Endothelial cell of umbilical vein (primary cell): ENCODE data around the gene LHX1. TPM values are rescaled to one million over a fixed set of nuclear protein-coding genes. Genes with fewer than 3 reads are reported as not detected.

Source experiments
- BruUV-seq: library from RNA; stranded (reverse); fragments of 400-500 nt; replicated peaks from 2 replicates; lab custom pipeline; 2021; lab: Mats Ljungman, UMichigan
- CTCF ChIA-PET: fragments of 300-600, 350-600 bp; sonication (Branson Sonifier 250); formaldehyde crosslinking; loops from one replicate; lab custom pipeline; 2021; ENCODE audit warnings: antibody characterized with exemption, inconsistent platforms; lab: Charles Lee
- POLR2A ChIA-PET: fragments of 300-600, 350-600 bp; sonication (Branson Sonifier 250); formaldehyde crosslinking; loops from one replicate; lab custom pipeline; 2021; ENCODE audit warnings: antibody characterized with exemption, inconsistent platforms; lab: Charles Lee
- DNase-seq: peaks from one replicate; pipeline ENCODE4 v3.0.0-alpha.2; 2011; ENCODE audit warnings: low read depth, low spot score
- FAIRE-seq: peaks from 2 replicates; lab custom pipeline; 2011; peaks lifted over from hg19 to GRCh38; lab: Jason Lieb, UNC
- H2AFZ ChIP-seq: 2 replicates; pipeline ENCODE4 v1.6.0; 2012; ENCODE audit warnings: low read depth, low read length, control low read depth, inconsistent platforms
- H3K27ac ChIP-seq: 2 replicates; pipeline ENCODE4 v1.5.1; 2011; ENCODE audit warnings: low read depth, mild to moderate bottlenecking, control low read depth, low read length, moderate library complexity; ENCODE audit not compliant: insufficient read depth
- H3K27me3 ChIP-seq, 2 experiments: 2 replicates each; pipeline versions ENCODE4 v1.6.0 to v1.6.1; 2011; ENCODE audit warnings: low read length in 2 of 2, mixed read lengths in 1 of 2; ENCODE audit not compliant: control insufficient read depth in 2 of 2, insufficient read depth in 2 of 2
- H3K36me3 ChIP-seq, 2 experiments: 2 replicates in 1 of 2; 3 replicates in 1 of 2; pipeline ENCODE4 v1.5.1; 2011; ENCODE audit warnings: low read length in 2 of 2, mild to moderate bottlenecking in 1 of 2, moderate library complexity in 1 of 2; ENCODE audit not compliant: control insufficient read depth in 2 of 2, insufficient read depth in 2 of 2; ENCODE audit errors: extremely low read depth in 1 of 2
- H3K4me1 ChIP-seq: 3 replicates; pipeline ENCODE4 v1.5.1; 2011; ENCODE audit warnings: mild to moderate bottlenecking, low read length; ENCODE audit not compliant: control insufficient read depth, insufficient read depth; ENCODE audit errors: extremely low read depth
- H3K4me2 ChIP-seq: 2 replicates; pipeline ENCODE4 v1.6.1; 2011; ENCODE audit warnings: low read length, control low read depth, mixed read lengths; ENCODE audit not compliant: insufficient read depth
- H3K4me3 ChIP-seq, 3 experiments: fragments of 200-600 bp in 1 of 3; sonication (generic), shearing (Covaris generic) in 1 of 3; replicated peaks in 1 of 3; 2 replicates each; pipeline ENCODE4 v1.5.1; 2011 to 2016; ENCODE audit warnings: control low read depth in 3 of 3, low read length in 3 of 3, mild to moderate bottlenecking in 2 of 3, inconsistent platforms in 1 of 3, low read depth in 1 of 3, moderate library complexity in 1 of 3; ENCODE audit not compliant: insufficient read depth in 1 of 3
- H3K79me2 ChIP-seq: 2 replicates; pipeline ENCODE4 v1.6.0; 2012; ENCODE audit warnings: low read length, inconsistent platforms; ENCODE audit not compliant: control insufficient read depth, insufficient read depth
- H3K9ac ChIP-seq: replicated peaks from 2 replicates; pipeline ENCODE3; 2011; ENCODE audit warnings: low read length, control low read depth; ENCODE audit not compliant: insufficient read depth; ENCODE audit errors: extremely low read depth
- H3K9me1 ChIP-seq: replicated peaks from 3 replicates; pipeline ENCODE4 v1.6.0; 2011; ENCODE audit warnings: mild to moderate bottlenecking, low read length; ENCODE audit not compliant: control insufficient read depth, insufficient read depth; ENCODE audit errors: extremely low read depth
- H3K9me3 ChIP-seq: replicated peaks from 2 replicates; pipeline ENCODE4 v1.5.1; 2012; ENCODE audit warnings: low read length, inconsistent platforms; ENCODE audit not compliant: control insufficient read depth, insufficient read depth
- H4K20me1 ChIP-seq: replicated peaks from 2 replicates; pipeline ENCODE3; 2011; ENCODE audit warnings: mild to moderate bottlenecking, low read length; ENCODE audit not compliant: control insufficient read depth, insufficient read depth; ENCODE audit errors: extremely low read depth
- FOS ChIP-seq: IDR thresholded peaks from 2 replicates; pipeline ENCODE4 v1.6.1; 2011; ENCODE audit warnings: mild to moderate bottlenecking, low read length, moderate library complexity, borderline replicate concordance; ENCODE audit not compliant: insufficient read depth
- GATA2 ChIP-seq: IDR thresholded peaks from 2 replicates; pipeline ENCODE4 v1.7.0; 2011; ENCODE audit warnings: low read depth, mild to moderate bottlenecking, moderate library complexity, mixed read lengths, low read length; ENCODE audit not compliant: insufficient read length, insufficient read depth
- MYC ChIP-seq: IDR thresholded peaks from one replicate; pipeline ENCODE4 v1.6.1; 2011; ENCODE audit warnings: mild to moderate bottlenecking, low read depth, low read length
- POLR2AphosphoS5 ChIP-seq: IDR thresholded peaks from 2 replicates; pipeline ENCODE4 v1.6.1; 2012; ENCODE audit warnings: low read depth, mild to moderate bottlenecking, control low read depth, low read length, moderate library complexity; ENCODE audit not compliant: insufficient read depth
- dilution Hi-C: fragments of 300-500 bp; cut with MboI; formaldehyde crosslinking; loops from one replicate; pipeline ENCODE4 v1.15.0; 2019; ENCODE audit warnings: low sequenced_read_pairs; ENCODE audit not compliant: extremely low pct_ligation_motif_present
- intact Hi-C: fragments of 100-400 bp; cut with micrococcal nuclease; formaldehyde crosslinking; loops from one replicate; pipeline ENCODE4 v1.10.0; 2022
- polyA plus RNA-seq, 4 experiments: library from polyadenylated mRNA; depleted of rRNA in 3 of 4; stranded (reverse) in 3 of 4; unstranded in 1 of 4; fragments of >200 nt; gene quantifications; 2 replicates each; pipeline versions ENCODE4 v1.2.1 to v1.2.3, GENCODE V29; 2011 to 2012; ENCODE audit warnings: missing spikeins in 1 of 4
- total RNA-seq: library from RNA; stranded (reverse); gene quantifications from 2 replicates; pipeline ENCODE4 v1.2.3, GENCODE V29; 2021

The LHX1 gene
- total and polyA plus RNA-seq, 2 donors (not counting 3 experiments of a cell fraction or from before 2014, with no cell fraction given), result not detected

- H3K4me1 ChIP-seq, result no peaks in the 10 kb centered on the region
- H3K9me1 ChIP-seq, result no peaks in the 10 kb centered on the region
- H3K4me2 ChIP-seq, result no peak overlapping the region
- no peaks in the 10 kb centered on the region for H3K79me2 ChIP-seq
- no peaks in the 10 kb centered on the region for H4K20me1 ChIP-seq
- no peak overlapping the region for H3K27ac ChIP-seq
- dilution Hi-C loops, result no loop called here
- no peak overlapping the region for H3K9ac ChIP-seq
- no peaks in the 10 kb centered on the region for H3K9me3 ChIP-seq
- DNase-seq, result no peak
- H2AFZ ChIP-seq, result no peak overlapping the region
- FAIRE-seq, result no peak
- no peak overlapping the region for H3K4me3 ChIP-seq
- peaks cover 2 to 10% of the 10 kb centered on the region in 2 experiments for H3K27me3 ChIP-seq
- TF ChIP-seq POLR2AphosphoS5, result no peak
- no peak for TF ChIP-seq GATA2
- TF ChIP-seq FOS, result no peak
- H3K36me3 ChIP-seq, result no peaks in the 10 kb centered on the region
- intact Hi-C loops, result no loop called here
- CTCF ChIA-PET, result no interaction called here
- no TSS peak for BruUV-seq
- POLR2A ChIA-PET, result no interaction called here
Measured at GRCh38 chr17:36900160-36900512, 37.1 kb upstream of the LHX1 start.

DNA sequence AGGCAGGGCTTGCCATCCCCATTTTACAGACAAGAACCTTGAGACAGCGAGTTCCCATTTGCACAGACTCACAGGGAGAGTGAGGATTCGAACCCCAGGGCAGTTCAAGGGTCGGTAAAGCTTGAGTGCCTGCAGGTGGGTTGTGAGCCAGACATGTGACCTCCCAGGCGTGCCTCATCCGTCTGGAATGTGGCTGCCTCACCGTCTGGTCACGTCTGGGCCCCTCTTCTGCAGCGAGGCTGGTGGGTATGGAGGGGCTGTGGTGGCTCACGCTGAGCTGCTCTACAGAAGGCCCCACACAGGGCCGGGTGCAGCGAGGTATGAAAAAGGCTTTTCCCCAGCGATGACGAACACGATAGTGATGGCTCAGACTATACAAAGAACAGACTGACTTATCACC is 35.8 kb upstream of the LHX1 start:
- ChIA-PET POLR2A (no interaction called here), CTCF (no interaction called here)
- DNase-seq (no peak), FAIRE-seq (no peak)
- H3K9me1 ChIP-seq, result no peaks in the 10 kb centered on the region
- dilution Hi-C loops (no loop called here), intact Hi-C loops (no loop called here)
- H3K79me2 ChIP-seq, result no peaks in the 10 kb centered on the region
- no peak overlapping the region for H2AFZ ChIP-seq
- no peak overlapping the region for H3K9ac ChIP-seq
- no peak overlapping the region for H3K27ac ChIP-seq
- peaks cover 2 to 9% of the 10 kb centered on the region in 2 experiments for H3K27me3 ChIP-seq
- H3K4me2 ChIP-seq, result no peak overlapping the region
- TF ChIP-seq POLR2AphosphoS5 (no peak), MYC (no peak)
- no TSS peak for BruUV-seq
- H3K4me3 ChIP-seq, result no peak overlapping the region
- H3K36me3 ChIP-seq, result no peaks in the 10 kb centered on the region
- no peaks in the 10 kb centered on the region for H3K9me3 ChIP-seq
- no peaks in the 10 kb centered on the region for H4K20me1 ChIP-seq
- H3K4me1 ChIP-seq, result no peaks in the 10 kb centered on the region
